Suprapubic skin (tissue), 3 donors: Measurements from ENCODE around the gene SIRT5.

Source experiments
- POLR2A ChIP-seq, 2 donors: fragments of 450-650 bp; IDR thresholded peaks; one replicate each; pipeline ENCODE4 v1.6.1; 2017; ENCODE audit warnings: antibody characterized with exemption in 2 of 2, mild to moderate bottlenecking in 2 of 2, moderate library complexity in 2 of 2
- TF ChIP-seq, protein P1 (sequence below), 2 donors: fragments of 200-600 bp in 1 of 2; fragments of 450-650 bp in 1 of 2; sonication (generic) in 1 of 2; IDR thresholded peaks; one replicate each; pipeline ENCODE4 v1.5.1; 2016 to 2019; ENCODE audit warnings: antibody characterized with exemption in 2 of 2, mild to moderate bottlenecking in 1 of 2, moderate library complexity in 1 of 2

DNA sequence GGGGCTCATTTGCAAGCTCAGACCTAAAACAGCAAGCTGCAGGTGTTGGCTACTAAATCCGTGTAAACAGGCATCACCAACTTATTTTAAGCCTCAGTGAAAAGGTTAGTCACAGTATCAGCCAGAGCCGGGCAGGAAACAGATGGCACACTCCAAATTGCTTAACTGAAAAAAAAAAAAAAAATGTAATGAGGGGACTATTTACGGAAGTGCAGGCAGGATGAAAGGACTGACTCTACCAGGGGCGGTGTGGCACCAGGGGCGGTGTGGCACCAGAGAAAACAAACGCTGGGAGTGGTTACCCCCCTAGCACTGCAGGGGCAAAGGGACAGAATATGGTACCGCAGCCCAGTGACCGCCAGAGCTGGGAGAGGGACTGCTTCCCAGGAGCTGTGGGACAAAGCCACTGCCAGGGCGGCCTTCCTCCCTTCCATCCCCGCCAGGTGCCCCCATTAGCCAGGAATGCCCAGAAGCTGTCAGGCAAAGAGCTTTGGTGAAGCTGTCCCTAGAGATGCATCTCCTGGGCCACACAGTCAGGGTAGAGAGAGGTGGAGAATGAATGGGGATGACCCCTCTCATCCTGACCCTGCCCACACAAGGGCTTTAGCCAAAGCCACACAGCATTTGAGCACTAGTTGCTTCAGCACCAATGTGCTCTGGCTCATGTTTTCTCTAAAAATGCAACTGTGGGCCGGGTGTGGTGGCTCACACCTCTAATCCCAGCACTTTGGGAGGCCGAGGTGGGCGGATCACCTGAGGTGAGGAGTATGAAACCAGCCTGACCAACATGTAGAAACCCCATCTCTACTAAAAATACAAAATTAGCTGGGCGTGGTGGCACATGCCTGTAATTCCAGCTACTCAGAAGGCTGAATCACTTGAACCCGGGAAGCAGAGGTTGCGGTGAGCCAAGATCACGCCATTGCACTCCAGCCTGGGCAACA, 47.4 kb upstream of the SIRT5 start:
- TF ChIP-seq POLR2A (IDR thresholded peaks at IDR 0.05), result no peak
- TF ChIP-seq, protein P1, sequence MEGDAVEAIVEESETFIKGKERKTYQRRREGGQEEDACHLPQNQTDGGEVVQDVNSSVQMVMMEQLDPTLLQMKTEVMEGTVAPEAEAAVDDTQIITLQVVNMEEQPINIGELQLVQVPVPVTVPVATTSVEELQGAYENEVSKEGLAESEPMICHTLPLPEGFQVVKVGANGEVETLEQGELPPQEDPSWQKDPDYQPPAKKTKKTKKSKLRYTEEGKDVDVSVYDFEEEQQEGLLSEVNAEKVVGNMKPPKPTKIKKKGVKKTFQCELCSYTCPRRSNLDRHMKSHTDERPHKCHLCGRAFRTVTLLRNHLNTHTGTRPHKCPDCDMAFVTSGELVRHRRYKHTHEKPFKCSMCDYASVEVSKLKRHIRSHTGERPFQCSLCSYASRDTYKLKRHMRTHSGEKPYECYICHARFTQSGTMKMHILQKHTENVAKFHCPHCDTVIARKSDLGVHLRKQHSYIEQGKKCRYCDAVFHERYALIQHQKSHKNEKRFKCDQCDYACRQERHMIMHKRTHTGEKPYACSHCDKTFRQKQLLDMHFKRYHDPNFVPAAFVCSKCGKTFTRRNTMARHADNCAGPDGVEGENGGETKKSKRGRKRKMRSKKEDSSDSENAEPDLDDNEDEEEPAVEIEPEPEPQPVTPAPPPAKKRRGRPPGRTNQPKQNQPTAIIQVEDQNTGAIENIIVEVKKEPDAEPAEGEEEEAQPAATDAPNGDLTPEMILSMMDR (IDR thresholded peaks at IDR 0.05), result no peak
